HG02885 (cell line): Measurements from ENCODE around the gene PGP.
"Not testable (repeated sequence)": the region's sequence is repeated elsewhere in the genome, so short reads cannot be mapped to it uniquely, and the experiment has no call there.

Experiments
- ATAC-seq: cut with Tn5 transposase; IDR thresholded peaks from one replicate; pipeline ENCODE4 v1.9.1; 2021; ENCODE audit warnings: mild to moderate bottlenecking; ENCODE audit not compliant: unreplicated experiment, poor library complexity

PGP gene

GRCh38 chr16:2204416-2205103 is 10.1 kb downstream of the PGP start:
- ATAC-seq: no peak

DNA sequence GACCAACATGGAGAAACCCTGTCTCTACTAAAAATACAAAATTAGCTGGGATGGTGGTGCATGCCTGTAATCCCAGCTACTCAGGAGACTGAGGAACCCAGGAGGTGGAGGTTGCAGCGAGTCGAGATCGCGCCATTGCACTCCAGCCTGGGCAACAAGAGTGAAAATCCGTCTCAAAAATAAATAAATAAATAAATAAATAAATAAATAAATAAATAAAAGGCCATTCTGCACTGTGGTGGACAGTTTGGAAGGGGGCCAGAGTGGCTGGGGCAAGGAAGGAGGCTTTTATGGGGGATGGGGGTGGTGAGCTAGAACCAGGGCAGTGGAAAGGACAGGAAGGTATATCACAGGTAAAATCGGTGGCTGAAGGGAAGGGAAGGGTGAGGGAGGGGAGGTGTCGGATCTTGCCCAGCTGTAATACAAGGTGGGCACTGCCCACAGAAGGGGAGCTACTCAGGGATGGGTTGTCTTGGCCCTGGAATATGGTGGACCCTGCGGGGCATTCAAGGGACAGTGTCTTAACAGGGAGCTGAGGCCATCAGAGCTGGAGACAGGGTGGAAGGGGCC is 11.4 kb downstream of the PGP start:
- not testable (repeated sequence) for ATAC-seq

DNA sequence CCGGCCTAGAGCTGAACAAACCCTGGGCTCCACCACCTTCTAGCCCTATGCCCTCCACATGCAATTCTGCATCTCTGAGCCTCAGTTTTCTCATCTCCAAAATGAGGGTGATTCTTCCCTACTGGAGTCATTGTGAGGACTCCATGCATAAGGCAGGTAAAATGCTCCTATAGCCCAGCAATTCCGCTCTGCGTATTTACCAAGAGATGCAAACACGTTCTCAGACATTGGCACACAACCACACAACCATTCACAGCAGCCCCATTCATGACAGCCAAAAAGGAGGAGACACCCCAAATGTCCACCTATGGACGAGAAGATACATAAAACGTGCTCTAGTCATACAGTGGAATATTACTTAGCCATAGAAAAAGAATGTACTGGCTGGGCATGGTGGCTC is 14.3 kb downstream of the PGP start:
- ATAC-seq: no peak

DNA sequence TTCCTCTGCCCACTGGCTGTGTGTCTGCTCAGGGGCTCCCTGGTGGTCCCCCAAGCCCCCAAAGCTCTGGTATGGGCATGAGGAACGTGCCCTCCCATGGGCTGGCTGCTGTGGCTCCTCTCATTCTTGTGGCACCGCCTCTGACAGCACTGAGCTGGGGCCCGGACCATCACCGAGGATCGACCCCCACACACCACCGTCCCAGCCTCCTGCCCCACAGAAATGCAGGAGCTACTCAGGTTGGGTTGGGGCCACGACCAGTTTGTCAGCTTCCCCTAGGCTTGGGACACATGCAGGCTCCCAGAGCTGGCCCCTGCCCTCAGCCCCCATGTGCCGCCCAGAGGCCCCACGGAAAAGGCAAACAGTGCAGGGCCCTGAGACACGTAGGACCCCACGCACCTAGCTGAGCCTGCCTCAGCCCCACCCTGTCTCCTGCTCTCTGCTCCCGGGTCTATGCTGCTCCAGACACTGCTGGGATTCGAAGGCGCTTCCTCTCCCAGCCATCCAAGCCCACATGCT is 15.0 kb downstream of the PGP start:
- ATAC-seq: no peak

DNA sequence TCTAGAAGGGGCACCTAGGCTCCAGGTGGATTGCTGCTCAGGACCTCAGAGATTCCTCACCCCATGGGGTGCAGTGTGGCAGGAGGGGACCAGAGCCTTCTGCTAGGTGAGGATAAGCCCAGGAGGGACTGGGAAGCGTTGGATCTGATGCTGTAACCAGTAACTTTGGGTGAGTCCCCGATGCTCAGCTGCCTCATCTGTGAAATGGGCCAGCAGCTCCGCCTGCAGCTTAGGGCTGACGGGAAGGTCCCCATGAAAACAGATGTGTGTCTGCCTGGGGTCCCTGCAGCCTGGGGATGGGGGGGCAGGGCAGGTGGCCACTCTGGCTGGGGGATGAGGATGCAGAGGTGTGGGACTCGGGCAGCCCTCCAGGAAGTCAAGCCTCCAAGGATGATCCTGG is 15.5 kb downstream of the PGP start:
- no peak for ATAC-seq

- no peak for ATAC-seq
Measured at GRCh38 chr16:2198283-2198682, 16.4 kb downstream of the PGP start.

- no peak for ATAC-seq
Measured at GRCh38 chr16:2197765-2198164, 16.9 kb downstream of the PGP start.

- ATAC-seq: no peak
Measured at GRCh38 chr16:2196981-2197511, 17.6 kb downstream of the PGP start.

DNA sequence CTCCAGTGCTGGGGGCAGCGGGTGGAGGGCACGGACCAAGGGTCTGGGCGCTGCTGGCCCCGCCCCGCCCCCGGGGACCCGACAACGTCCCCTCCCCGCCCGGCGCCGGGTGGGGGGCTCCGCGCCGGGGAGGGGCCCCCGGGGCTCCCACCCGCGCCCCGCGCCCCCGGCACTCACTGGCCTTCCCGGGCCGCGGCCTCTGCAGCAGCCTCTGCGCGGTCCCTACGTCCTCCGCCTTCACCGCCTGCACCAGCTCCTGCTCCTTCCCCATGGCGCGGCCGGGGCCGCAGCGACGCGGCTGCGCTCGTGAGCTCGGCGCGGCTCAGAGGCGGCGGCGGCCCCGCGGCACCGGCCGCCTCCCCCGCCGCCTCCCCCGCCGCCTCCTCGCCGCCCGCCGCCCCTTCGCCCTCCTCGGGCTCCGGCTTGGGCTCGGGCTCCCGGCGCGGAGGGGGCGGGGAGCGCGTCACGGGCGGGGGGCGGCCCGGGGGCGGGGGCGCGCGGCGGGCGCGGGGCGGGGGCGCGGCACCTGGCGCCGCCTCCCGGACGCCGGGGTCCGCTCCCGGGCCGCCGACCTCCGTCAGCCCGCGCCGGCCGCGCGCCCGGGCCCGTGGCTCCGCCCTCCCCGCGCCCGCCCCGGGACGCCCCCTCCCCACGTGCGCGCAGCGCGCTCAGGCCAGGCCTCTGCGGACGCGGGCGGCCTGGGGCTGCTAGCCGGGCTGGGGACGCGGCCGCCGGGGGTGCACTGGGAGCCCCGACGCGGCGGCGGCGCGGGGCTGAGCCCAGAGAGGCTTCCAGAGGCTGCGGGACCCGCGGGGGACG is 18.3 kb downstream of the PGP start, which contains the start of gene CASKIN1:
Gene CASKIN1, minus strand, starts transcription at position 444 of the 819 bp plus-strand sequence. Its CDS starts 173 bp downstream, at position 271.
- no peak for ATAC-seq

- no peak for ATAC-seq
Measured at GRCh38 chr16:2195322-2196161, 19.1 kb downstream of the PGP start.

GRCh38 chr16:2194852-2195321 is 19.8 kb downstream of the PGP start:
- ATAC-seq: no peak

DNA sequence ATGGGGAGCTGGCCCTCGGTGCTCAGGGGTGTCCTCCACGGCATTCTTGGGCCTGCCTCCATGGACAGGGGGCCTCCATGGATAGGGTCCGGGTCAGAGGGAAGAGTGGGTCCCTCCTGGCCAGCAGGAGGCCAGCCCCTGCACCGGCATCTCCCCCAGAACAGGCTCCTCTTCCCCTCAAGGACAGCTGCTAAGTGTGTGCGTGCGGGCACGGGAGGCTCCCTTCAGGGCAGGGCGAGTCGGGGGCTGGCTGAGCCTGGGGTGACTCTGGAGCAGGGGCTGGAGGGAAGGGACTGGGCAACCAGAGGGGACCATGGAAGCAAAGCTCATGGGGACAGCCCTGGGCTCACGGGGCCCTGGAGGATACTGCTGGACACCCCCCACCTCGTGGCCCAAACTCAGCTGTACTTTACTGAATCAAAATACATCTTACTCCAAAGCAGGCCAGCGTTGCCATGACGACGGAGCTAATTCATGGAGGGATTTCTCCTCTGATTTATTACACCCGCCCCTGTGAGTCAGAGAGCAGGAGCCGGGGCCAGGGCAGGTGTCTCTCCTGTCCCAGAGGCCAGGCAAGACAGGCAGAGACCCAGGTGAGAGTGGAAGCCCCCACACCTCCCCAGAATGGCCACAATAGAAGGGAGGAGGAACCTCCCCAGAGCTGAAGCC is 20.3 kb downstream of the PGP start:
- no peak for ATAC-seq

DNA sequence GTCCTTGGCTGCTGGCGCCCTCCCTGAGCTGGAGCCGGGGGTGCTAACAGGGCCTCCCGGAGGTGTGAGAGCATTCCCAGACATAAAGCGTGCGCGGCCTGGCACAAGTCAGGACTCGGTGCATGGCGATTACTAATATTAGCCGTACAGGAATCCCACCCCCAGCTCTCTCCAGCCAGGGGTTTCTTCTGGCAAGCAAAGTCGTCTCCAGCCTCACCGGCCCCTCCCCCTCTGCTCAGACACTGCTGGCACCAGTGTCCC is 23.3 kb downstream of the PGP start:
- ATAC-seq: no peak

DNA sequence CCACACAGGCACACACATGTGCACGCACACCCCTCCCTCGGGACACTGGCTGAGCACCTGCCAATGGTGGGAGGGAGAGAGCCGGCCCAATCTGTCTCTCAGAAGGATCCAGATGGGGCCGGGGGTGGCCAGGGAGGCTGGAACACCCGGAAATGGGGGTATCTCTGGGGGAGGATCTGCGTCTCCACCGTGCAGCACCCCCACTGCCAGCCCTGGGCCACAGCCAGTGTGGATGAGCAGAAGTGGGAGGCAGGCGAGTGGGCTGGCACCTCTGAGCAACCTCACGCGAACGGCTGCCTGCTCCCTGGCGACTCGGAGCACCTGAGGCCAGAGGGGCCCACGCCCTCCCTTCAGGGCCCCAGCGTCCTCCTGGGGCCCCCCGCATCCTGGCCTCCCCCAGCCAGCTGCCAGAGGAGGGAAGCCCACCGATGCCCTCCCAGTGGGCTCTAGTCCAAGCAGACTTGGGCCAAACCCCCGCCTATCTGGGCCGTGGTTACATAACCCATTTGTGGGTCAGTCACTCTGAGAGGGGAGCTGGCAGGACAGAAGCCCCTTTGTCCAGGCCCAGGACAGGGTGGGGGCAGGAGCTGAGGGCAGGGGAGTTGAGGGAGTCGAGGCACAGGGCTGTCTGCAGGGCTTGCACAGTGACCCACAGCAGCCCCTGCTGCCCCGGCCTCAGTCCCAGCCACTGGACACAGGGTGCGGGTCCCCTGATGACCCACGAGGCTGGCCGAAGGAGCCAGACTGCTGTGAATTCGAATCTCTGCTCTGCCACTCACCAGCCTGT is 23.8 kb downstream of the PGP start:
- ATAC-seq: no peak

- no peak for ATAC-seq
Measured at GRCh38 chr16:2190002-2190658, 24.5 kb downstream of the PGP start.

DNA sequence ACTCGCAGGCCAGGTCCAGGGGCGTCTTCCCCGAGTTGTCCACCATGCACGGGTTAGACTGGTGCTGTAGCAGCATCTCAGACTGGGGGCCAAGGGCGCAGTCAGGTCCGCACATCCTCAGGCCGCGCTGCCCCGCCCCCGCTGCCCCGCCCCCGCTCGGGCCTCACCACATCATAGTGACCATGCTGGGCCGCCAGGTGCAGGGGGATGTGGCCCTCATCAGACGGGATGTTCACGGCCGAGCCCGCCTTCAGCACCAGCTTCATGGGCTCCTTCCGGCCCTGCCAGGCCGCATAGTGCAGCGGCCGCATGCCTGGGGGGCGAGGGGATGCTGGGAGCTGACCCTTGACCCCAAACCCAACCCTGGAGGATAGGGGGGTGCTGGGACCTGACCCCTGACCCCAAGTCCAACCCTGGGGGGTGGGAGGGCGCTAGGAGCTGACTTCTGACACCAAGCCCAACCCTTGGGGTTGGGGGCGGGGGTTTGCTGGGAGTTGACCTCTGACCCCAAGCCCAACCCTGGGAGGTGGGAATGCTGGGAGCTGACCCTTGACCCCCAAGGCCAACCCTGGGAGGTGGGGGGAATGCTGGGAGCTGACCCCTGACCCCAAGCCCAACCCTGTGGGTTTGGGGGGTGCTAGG is 25.3 kb downstream of the PGP start:
- no peak for ATAC-seq

GRCh38 chr16:2188395-2188794 is 26.2 kb downstream of the PGP start:
- no peak for ATAC-seq

DNA sequence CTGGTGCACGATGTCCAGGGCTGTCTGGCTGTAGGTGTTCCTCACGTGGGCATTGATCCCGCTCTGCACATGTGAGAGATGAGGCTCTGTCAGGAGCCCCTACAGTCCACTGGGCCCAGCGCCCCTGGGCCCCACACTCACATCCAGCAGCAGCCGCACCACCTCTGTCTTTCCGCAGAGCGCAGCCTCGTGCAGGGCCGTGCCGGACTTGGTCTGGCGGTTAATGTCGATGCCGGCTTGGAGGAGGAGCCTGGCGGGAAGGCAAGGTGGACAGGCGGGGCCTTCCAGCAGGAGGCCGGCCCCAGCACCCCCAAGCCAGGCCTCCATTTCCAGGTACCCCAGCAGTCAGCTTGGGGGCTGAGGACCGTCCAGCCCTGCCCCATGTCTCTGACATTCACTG is 27.4 kb downstream of the PGP start:
- ATAC-seq: no peak
